Medulla oblongata (tissue), 1 donor: Measurements from ENCODE around the gene SPATA33.
"Not testable (repeated sequence)": the region's sequence is repeated elsewhere in the genome, so short reads cannot be mapped to it uniquely, and the experiment has no call there.

Experiments
- DNase-seq: peaks from one replicate; pipeline ENCODE4 v3.0.0-alpha.2; 2015; ENCODE audit errors: extremely low spot score

The SPATA33 gene

DNA sequence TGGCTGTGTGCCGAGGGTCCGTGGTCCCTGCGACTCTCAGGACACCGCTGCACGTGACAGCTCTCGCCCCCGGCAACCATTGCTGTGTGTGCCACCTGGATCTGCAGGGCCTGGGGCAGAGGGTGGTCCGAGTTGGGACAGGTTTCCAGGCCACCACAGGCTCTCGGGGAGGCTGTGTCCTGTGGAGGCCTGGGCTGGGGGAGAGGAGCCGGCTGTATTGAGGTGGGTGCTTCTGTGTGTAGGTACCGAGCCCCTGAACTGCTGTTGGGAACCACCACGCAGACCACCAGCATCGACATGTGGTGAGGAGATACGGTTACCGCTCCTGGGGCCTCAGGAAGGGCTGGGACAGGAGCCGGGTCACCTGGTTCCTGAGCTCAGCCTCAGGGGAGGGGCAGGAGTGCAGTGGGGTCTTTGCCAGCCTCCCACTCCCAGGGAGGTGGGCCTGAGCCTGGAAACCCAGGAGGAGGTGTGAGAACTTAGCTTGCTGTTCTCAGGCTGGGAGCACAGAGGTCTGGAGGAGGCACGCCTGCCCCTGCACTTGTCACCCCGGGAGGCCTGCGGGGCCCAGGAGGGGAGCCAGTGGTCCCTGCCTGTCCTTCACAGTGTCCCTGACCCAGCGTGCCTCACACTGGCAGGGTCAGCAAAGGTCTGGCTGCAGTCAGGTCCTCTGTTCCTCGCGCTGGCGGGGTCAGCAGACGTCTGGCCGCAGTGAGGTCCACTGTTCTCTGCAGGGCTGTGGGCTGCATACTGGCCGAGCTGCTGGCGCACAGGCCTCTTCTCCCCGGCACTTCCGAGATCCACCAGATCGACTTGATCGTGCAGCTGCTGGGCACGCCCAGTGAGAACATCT lies 36.5 kb downstream of the SPATA33 start:
- DNase-seq = no peak

DNA sequence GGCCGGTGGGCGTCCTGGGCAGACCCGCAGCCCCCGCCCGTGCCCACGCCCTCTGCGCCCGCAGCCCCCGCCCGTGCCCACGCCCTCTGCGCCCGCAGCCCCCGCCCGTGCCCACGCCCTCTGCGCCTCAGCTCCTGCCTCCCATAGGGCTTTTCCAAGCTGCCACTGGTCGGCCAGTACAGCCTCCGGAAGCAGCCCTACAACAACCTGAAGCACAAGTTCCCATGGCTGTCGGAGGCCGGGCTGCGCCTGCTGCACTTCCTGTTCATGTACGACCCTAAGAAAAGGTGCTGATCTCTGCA lies 37.1 kb downstream of the SPATA33 start:
- DNase-seq = not testable (repeated sequence)

DNA sequence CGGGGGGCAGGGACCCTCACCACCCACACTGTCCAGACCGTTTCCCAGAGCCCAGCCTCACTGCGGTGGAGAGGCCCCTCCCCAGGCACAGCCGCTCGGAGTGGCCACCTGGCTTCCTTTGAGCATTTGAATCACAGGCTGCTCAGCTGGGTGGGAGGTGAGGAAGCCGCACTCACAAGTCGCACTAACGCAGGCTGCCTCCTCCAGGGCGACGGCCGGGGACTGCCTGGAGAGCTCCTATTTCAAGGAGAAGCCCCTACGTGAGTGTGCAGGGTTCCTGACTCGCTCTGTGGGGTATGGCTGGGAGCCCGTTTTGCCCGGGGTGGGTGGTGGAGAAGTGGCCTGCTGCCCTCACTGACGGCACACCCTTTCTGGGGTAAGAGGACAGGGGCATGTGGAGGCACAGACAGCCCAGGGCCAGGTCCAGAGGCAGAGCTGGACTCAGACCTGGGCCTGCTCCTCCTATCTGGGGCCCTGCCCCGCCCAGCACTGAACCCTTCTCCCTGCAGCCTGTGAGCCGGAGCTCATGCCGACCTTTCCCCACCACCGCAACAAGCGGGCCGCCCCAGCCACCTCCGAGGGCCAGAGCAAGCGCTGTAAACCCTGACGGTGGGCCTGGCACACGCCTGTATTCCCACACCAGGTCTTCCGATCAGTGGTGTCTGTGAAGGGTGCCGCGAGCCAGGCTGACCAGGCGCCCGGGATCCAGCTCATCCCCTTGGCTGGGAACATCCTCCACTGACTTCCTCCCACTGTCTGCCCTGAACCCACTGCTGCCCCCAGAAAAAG lies 37.6 kb downstream of the SPATA33 start:
- no peak for DNase-seq

DNA sequence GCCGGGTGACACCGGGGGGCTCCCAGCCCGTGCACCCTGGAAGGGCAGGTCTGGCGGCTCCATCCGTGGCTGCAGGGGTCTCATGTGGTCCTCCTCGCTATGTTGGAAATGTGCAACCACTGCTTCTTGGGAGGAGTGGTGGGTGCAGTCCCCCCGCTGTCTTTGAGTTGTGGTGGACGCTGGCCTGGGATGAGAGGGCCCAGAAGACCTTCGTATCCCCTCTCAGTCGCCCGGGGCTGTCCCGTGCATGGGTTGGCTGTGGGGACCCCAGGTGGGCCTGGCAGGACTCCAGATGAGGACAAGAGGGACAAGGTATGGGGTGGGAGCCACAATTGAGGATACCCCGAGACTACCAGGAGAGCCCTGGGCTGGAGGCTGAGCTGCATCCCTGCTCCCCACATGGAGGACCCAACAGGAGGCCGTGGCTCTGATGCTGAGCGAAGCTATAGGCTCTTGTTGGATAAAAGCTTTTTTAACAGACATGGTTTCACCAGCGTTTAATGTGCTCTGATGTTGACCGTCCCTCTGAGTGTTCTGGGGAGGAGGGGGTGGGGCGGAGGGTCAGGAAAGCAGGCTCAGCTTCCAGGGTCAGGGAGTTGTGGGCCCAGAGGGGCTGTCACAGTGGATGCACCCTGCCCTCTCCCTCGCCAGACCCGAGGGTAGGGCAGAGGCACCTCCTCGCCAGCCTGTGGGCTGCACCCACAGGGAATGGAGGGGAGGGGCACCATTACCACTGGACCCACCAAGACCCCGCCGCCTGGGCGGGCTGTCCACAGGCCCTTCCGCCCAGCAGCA lies 38.4 kb downstream of the SPATA33 start:
- DNase-seq = no peak

DNA sequence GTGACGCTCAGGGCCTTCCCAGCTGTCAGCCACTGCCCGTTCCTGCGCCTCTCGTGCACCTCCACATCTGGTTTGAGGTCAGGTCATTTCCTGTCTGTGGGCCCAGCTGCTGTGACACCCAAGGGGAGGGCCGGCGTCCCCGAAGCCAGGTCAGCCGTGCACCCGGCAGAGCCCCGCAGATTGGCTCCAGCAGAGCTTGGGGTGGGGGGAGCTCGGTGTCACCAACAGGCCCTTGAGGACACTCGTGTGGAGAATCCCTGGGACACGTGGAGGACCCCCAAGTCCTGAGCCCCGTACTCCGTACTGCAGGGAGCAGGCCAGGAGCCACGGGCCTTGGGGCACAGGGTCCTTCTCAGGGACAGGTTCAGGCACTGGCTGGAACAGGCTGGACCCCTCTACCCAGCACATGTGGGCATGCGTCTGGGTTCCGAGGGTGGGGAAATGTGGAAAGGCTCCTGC lies 39.1 kb downstream of the SPATA33 start:
- no peak for DNase-seq

DNA sequence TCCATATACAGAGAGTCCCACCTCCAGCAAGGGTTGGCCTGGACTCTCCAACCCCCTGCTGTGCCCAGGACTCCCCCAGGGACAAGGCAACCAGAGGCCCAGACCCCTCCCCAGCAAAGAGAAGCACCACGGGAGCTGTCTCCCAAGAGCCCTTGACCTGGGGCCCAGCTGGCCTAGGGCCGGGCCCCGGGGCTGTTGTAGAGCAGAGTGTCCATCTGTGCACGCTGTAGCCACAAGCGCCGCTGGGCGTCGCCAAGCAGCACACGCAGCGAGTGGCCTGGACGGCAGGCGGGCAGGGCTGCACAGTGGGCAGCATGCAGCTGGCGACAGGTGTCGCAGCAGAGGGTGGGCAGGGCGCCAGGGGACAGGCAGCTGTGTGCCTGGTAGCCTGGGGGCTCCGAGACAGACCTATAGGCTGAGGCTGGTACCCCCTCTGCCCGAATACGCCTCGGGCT lies 39.6 kb downstream of the SPATA33 start:
- no peak for DNase-seq

DNA sequence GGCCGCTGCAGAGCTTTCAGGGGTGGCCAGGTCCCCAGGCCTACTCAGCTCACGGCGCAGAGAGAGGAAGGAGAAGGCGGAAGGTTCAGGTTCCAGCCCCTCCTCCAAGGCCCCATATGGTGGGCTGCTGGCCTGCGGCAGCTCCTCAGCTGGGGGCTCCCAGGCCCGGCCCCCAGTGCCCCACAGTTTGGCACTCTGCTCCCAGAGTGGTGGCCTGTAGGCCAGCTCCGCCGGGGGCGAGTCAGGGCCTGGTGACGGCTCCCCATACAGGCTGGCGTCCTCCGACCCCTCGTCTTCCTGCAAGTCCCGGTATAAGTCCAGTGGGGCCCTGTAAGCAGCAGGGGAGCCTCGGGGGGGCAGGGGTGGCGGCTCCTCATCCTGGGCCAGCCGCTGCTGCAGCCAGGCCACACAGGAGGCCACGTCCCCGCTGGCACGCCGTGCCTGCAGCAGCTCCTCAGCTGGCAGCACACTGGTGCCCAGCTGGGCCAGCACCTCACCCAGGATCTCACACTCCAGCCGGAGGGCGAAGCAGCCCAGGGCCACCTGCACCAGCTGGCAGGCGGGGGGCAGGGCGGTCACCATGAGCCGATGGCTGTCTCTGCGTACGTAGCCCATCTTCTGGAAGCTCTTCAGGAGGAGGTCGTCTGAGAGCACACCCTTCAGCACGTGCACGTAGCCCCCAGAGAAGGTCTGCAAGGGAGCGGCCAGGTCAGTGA lies 40.1 kb downstream of the SPATA33 start:
- no peak for DNase-seq

DNA sequence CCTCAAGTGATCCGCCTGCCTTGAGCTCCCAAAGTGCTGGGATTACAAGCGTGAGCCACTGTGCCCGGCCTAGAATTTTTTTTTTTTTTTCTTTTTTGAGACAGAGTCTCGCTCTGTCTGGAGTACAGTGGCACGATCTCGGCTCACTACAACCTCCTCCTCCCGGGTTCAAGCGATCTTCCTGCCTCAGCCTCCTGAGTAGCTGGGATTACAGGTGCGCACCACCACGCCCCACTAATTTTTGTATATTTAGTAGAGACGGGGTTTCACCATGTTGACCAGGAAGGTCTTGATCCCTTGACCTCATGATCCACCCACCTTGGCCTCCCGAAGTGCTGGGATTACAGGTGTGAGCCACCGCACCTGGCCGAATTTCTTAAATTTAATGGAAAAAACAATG lies 41.1 kb downstream of the SPATA33 start:
- not testable (repeated sequence) for DNase-seq

DNA sequence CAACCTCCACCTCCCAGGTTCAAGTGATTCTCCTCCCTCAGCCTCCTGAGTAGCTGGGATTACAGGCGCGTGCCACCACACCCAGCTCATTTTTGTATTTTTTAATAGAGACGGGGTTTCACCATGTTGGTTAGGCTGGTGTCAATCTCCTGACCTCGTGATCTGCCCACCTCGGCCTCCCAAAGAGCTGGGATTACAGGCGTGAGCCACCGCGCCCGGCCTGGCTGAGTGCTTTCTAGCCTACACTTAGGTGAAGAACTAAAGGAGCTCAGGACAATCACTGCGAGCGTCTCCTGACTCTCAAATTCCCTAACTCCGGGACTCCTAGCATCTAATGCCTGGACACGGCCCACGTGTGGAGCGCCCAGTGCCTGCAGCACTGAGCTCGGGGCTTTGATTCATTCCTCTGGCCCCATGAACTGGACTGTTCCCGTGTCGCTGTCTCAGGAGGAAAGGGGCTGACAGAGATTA lies 42.0 kb downstream of the SPATA33 start:
- DNase-seq = not testable (repeated sequence)

DNA sequence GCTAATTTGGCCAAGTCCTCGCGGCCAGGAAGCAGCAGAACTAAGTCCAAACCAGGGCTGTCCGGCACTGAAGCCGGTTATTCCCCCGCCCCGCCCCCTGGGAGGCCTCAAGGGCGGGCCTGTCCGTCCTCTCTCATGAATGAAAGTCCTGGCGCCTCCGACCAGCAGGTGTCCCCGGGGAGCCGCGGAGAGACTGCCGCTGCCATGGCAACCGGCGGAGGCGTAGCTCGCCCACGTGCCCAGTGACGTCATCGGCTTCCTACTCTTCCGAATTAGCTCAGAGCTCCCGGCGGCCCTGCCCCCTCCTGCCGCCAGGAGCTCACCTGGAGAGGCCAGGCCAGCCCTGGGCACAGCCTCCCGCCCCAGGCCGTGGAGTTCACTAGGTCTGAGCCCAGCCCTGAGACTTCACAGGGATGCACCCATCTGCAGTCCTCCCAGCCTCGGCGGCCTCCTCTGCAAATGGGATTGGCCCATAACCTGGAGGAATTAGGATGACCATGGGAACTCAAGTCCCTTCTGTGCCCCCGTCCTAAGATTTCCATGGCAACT lies 42.5 kb downstream of the SPATA33 start:
- DNase-seq = peak; percentile 99

DNA sequence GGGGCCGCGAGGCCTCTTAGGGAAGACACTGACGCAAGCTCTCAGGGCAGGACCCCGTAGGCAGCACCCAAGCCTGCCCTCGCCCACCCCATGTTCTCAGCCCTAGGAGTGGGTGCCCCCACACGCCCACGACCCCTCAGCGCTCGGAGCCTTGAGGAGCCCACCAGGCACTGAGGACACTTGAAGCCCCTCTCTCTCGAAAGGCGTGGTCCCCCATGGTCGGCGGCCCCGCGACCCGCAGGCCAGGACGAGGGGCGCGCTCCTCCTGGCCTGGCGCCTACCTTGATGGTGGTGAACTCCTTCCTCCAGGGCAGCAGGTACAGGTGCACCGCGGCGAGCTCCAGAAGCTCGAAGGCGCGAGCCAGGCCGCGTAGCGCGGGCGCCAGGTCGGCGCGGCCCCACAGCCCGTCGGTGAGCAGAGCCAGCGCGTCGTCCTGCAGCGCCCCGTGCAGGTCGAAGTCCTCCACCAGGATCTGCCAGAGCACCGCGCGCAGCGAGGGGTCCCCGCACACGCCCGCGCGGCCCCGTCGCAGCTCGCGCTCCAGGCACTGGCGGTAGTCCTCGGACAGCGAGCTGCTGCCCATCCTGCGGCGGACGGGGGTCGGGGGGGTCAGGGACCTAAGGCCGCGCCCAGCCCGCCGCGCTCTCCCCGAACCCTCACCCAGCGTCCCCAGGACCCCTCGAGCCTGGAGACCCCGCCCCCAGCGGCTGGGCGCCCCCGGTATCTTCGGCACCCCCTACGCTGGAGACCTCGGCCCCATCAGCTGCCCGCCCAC lies 43.2 kb downstream of the SPATA33 start:
- no peak for DNase-seq

DNA sequence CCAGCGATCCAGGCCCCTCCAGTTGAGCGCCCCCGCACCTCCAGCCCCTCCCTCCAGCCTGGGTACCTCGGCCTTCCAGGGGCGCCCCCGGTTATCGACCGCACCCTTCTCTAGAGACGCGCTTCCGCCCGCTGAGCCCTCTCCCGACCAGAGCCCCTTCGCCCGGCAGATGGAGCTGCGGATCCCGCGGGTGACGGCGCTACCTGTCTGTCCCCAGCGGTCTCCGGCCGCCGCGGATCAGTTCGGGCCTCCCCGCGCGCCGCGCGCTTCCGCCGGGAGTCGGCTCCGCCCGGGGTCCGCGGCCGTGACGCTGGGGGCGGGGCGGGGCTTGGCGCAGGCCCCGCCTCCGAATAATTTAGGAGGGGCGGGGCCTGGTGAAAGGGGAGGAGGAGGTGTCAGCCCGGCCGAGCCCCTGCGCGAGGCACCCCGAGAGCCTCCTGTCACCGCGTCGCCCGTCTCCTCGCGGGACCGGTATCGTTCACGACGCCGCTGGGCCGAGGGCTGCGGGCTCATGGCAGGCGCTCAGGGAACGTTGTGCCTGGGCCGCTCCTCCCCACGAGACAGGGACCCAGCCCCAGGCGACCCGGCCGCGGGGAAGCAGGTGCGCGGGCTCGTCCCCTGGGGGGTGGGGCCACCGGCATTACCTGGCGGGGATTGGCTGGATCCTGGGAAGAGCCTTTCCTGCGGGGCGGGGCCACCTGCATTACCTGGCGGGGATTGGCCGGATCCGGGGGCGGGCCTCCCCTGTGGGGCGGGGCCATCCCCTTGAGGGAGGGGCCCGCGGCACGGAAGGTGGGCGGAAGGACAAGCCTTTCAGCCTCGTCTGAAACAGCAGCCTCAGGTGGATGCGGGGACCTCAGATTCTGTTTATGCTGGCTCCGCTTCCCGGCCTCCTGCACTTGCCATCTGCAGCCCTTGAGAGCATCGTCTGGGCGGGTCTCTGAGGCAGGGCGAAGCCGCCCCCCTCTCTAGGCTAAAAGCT lies 44.1 kb downstream of the SPATA33 start, which contains the start of gene SPATA2L:
TSS of gene SPATA2L (minus strand) at position 281 of the 982 bp plus-strand sequence. CDS start 473 bp downstream, outside the sequence.
- DNase-seq = peak; percentile 81

DNA sequence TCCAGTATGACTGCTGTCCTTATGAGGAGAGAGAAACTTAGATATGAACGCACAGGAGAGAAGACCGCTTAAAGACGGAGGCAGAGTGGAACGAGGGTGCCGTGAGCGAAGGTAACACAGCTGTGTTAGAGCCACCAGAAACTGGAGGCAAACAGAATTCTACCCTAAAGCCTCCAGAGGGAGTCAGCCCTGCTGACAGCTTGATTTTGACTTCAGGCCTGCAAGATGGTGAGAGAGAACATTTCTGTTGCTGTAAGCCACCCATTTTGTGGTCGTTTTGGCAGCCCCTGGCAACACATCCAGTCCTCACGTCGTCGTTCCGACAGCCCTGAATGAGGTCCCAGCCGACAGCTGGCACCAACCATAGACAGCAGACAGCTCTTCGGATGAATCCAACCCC lies 46.6 kb downstream of the SPATA33 start:
- DNase-seq = no peak

DNA sequence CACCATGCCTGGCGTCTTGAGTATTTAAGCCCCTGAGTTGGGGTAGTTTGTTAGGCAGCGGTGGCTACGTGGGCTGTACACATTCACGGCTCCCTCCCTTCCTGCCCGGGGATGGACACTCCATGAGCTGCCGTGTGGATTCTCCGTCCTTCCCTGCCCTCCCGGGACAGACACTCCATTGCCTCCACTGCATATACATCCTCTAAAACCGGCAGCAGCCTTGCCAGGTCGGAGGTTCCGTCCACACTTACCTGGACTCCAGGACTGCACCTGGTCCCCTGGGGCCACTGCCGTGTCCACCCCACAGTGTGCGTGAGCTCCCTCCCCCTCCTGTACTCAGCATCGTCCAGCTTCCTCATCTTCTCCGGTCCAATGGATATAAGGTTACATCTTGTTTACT lies 47.4 kb downstream of the SPATA33 start:
- no peak for DNase-seq

DNA sequence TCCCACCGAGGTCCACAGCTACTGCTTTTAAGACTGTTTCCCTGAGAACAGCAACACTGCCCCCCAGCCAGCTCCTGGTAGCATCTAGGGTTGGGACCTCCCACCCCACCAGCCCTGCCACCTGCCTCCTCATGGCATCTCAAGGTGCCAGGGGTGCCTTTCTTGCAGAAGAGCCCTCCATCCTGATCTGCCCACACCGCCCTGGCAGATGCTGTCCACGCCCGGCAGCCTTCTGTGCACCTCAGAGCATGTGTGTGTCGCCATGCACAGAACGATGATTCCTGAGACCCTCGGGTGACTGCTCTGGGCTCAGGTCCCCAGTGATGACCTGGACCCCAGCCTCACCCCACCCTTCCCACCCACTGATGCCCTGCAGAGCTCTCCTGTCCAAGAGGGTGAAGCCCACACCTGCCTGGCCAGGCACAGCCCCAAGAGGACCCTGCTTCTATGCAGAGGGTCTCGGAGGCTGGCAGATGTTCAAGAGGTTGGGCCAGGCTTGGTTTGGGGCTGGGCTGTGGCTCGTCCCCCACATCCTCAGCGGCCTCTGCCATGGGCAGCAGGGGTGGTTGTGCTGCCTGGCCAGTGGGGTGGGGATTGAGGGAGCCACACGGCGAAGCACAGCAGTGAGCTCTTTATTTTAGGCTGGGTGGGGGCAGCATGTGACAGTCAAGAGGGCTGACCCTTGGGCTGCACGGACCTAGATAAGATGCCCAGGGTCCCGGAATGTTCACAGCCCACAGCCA lies 49.1 kb downstream of the SPATA33 start:
- DNase-seq = no peak

DNA sequence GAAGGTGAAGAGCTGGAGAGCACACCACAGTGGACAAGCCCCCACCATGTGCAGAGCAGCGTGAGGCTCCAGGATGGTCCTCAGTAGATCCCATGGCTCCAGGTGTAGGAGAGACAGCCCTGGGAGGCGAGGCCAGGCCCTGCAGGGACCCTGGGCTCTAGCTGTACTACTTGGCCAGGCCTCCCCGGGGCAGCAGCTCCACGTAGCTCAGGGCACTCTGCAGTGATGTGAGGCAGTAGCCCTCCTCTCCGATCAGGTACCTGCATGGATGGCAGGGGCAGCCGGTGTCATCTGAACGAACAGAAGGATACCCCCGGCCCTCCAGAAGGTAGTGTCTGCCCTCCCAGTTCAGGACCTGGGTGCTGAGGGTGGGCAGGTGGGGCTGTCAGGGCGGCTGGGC lies 50.1 kb downstream of the SPATA33 start:
- DNase-seq = no peak

DNA sequence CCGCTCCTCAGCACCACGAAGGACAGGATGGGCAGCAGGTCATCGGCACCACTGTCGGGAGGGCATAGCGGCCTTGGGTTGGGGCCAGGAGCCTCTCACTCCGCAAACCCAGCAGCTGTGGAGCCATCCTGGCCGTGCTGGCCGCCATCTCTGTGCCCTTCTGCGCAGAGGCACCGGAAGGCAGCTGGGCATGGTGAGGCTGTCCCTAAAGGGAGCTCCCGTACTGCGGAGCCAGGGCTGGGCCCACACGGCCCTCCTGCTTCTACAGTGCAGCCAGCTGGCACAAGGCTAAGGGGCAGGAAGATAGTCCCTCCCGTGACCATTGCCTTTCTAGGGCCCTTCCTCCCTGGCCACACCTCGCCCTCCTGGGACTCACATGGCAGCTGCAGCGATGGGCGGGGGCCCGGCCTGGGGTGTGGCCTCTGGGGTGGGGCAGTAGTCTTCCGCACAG lies 50.9 kb downstream of the SPATA33 start:
- no peak for DNase-seq

DNA sequence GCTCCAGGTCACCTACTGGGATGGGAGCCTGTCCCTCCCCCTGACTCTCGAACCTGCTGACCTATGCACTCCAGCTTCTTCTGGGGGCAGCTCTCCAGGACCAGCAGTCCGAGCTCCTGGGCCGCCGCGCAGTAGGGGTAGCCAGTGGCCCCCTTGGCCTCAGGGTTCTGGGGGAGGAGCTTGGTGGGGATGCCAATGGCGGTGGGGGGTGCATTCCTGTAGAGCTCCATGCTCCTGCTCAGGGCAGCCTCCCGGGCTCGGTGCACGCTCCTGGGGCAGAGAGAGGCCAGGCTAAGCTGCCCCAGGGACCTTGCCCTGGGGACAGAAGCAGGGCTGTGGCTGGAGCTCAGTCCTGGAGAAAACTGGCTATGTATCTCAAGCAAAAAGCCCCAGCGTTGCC lies 51.5 kb downstream of the SPATA33 start:
- DNase-seq = no peak
